Fibroblast of the aortic adventitia (primary cell): ENCODE data around the gene MMD. TPM values are rescaled to one million over a fixed set of nuclear protein-coding genes. Genes with fewer than 3 reads are reported as not detected.

Experiments used
- DNase-seq: peaks from one replicate; pipeline ENCODE4 v3.0.0-alpha.2; 2010; ENCODE audit warnings: low read depth
- H3K4me3 ChIP-seq: 2 replicates; pipeline ENCODE4 v1.5.1; 2011; ENCODE audit warnings: low read depth, mild to moderate bottlenecking, control low read depth, low read length, moderate library complexity
- CTCF ChIP-seq: IDR thresholded peaks from 2 replicates; pipeline ENCODE4 v1.5.1; 2011; ENCODE audit warnings: mild to moderate bottlenecking, low read length, control low read depth, inconsistent platforms; ENCODE audit not compliant: insufficient read depth
- total RNA-seq: library from RNA; depleted of rRNA; stranded (reverse); fragments of >200 nt; gene quantifications from 2 replicates; pipeline ENCODE4 v1.2.3, GENCODE V29; 2012; ENCODE audit warnings: low replicate concordance

MMD gene
- total RNA-seq, 1 donor, result 19.5 TPM

- DNase-seq, result no peak
- no peak overlapping the region for H3K4me3 ChIP-seq
- no peak for TF ChIP-seq CTCF
Measured at GRCh38 chr17:55442953-55443683, 21.5 kb upstream of the MMD start.

GRCh38 chr17:55442462-55442861 lies 20.8 kb upstream of the MMD start:
- no peak overlapping the region for H3K4me3 ChIP-seq
- no peak for DNase-seq
- TF ChIP-seq CTCF, result no peak

GRCh38 chr17:55441544-55441943 lies 19.9 kb upstream of the MMD start:
- DNase-seq, result no peak
- no peak overlapping the region for H3K4me3 ChIP-seq
- TF ChIP-seq CTCF, result no peak

GRCh38 chr17:55440391-55440790 lies 18.8 kb upstream of the MMD start:
- TF ChIP-seq CTCF, result no peak
- DNase-seq, result no peak
- no peak overlapping the region for H3K4me3 ChIP-seq

GRCh38 chr17:55437159-55437605 lies 15.5 kb upstream of the MMD start:
- no peak for DNase-seq
- no peak overlapping the region for H3K4me3 ChIP-seq
- TF ChIP-seq CTCF, result no peak

- no peak overlapping the region for H3K4me3 ChIP-seq
- no peak for TF ChIP-seq CTCF
- DNase-seq, result no peak
Measured at GRCh38 chr17:55436224-55437158, 14.9 kb upstream of the MMD start.
